ENCODE data around the gene LRP1B.

DNA sequence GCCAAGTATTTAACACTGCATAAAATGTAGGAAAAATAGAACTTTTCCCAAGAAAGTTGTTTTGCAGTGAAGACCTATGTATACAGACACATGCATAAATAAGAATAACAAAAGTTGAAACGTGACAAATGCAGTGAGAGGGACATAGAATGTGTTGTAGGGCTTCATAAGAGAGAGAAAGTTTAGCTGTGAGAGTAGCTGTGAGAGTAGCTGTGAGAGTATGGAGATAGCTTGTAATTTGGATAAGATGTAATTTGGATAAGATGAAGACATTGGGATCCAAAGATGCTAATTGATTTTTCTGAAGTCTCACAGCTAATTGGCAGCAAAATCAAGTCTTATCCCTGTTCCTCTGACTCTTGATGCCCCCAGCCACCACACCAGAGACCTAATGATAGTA is 170.9 kb downstream of the LRP1B start:
- TF ChIP-seq POLR2A (IDR thresholded peaks at IDR 0.05; ENCODE audit: control extremely low read depth in 1 of 2, low read depth in 2 of 2, low read length in 2 of 2) (no peak), EGR1 (IDR thresholded peaks at IDR 0.05; ENCODE audit: borderline replicate concordance, low read depth, low read length) (no peak), KDM1A (IDR thresholded peaks at IDR 0.05; ENCODE audit: borderline replicate concordance, low read length) (no peak), CTCF (IDR thresholded peaks at IDR 0.05; ENCODE audit: control extremely low read depth in 1 of 3, insufficient read depth in 1 of 3, low read depth in 1 of 3, low read length in 3 of 3) (no peak), RAD21 (IDR thresholded peaks at IDR 0.05 in 1 of 2, conservative IDR thresholded peaks at IDR 0.05 in 1 of 2; ENCODE audit: low read depth in 2 of 2, low read length in 2 of 2) (no peak), KDM5A (IDR thresholded peaks at IDR 0.05; ENCODE audit: low read length) (no peak), POLR2AphosphoS5 (IDR thresholded peaks at IDR 0.05; ENCODE audit: low read depth, low read length) (no peak), GABPA (IDR thresholded peaks at IDR 0.05; ENCODE audit: borderline replicate concordance, insufficient read depth, low read length) (no peak), JUN (IDR thresholded peaks at IDR 0.05; ENCODE audit: low read depth, low read length) (no peak), RBBP5 (IDR thresholded peaks at IDR 0.05; ENCODE audit: borderline replicate concordance, low read depth, low read length) (no peak)
- TF ChIP-seq, protein P1, sequence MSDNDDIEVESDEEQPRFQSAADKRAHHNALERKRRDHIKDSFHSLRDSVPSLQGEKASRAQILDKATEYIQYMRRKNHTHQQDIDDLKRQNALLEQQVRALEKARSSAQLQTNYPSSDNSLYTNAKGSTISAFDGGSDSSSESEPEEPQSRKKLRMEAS (IDR thresholded peaks at IDR 0.05) = no peak

Data from H1 (cell line).